ENCODE measurements around the gene RASSF5.
A peak's percentile ranks its signal among the peaks of the same experiment; 100 is the strongest.

The RASSF5 gene

GRCh38 chr1:206518206-206518605 lies 10.9 kb downstream of the RASSF5 start:
- no peak for DNase-seq

GRCh38 chr1:206518743-206519142 lies 11.4 kb downstream of the RASSF5 start:
- no peak for DNase-seq

GRCh38 chr1:206521127-206521526 lies 13.8 kb downstream of the RASSF5 start:
- no peak for DNase-seq

GRCh38 chr1:206521694-206522402 lies 14.5 kb downstream of the RASSF5 start:
- no peak for DNase-seq

GRCh38 chr1:206524739-206525364 lies 17.5 kb downstream of the RASSF5 start:
- no peak for DNase-seq

GRCh38 chr1:206526064-206526911 lies 19.0 kb downstream of the RASSF5 start:
- DNase-seq, result no peak

- DNase-seq, result no peak
These were observed 22.1 kb downstream of the RASSF5 start for GRCh38 chr1:206529425-206529824.

GRCh38 chr1:206532368-206532767 lies 25.0 kb downstream of the RASSF5 start:
- DNase-seq, result no peak

GRCh38 chr1:206534552-206534951 lies 27.2 kb downstream of the RASSF5 start:
- DNase-seq, result peak; percentile 9

- DNase-seq, result no peak
These were observed 28.5 kb downstream of the RASSF5 start for GRCh38 chr1:206535853-206536188.

GRCh38 chr1:206537141-206537540 lies 29.8 kb downstream of the RASSF5 start:
- DNase-seq, result no peak

- DNase-seq, result no peak
These were observed 30.9 kb downstream of the RASSF5 start for GRCh38 chr1:206538086-206538770.

- DNase-seq, result peak; percentile 21
These were observed 31.7 kb downstream of the RASSF5 start for GRCh38 chr1:206538901-206539640.

- DNase-seq, result peak; percentile 82
These were observed 32.9 kb downstream of the RASSF5 start for GRCh38 chr1:206540044-206540780.

GRCh38 chr1:206541236-206541833 lies 34.0 kb downstream of the RASSF5 start:
- DNase-seq, result no peak

GRCh38 chr1:206544562-206545257 lies 37.4 kb downstream of the RASSF5 start:
- DNase-seq, result peak; percentile 79

- no peak for DNase-seq
These were observed 38.0 kb downstream of the RASSF5 start for GRCh38 chr1:206545351-206545750.

- no peak for DNase-seq
These were observed 39.8 kb downstream of the RASSF5 start for GRCh38 chr1:206547104-206547503.

- DNase-seq, result no peak
These were observed 43.1 kb downstream of the RASSF5 start for GRCh38 chr1:206550446-206550845.

GRCh38 chr1:206551296-206551985 lies 44.1 kb downstream of the RASSF5 start:
- DNase-seq, result no peak

Data from femur (tissue), 1 donor.